HG02678 (cell line): ENCODE measurements around the gene SYNGAP1.

Experiments
- ATAC-seq: cut with Tn5 transposase; IDR thresholded peaks from one replicate; pipeline ENCODE4 v1.9.1; 2021; ENCODE audit warnings: mild to moderate bottlenecking, moderate library complexity; ENCODE audit not compliant: unreplicated experiment

Gene SYNGAP1

DNA sequence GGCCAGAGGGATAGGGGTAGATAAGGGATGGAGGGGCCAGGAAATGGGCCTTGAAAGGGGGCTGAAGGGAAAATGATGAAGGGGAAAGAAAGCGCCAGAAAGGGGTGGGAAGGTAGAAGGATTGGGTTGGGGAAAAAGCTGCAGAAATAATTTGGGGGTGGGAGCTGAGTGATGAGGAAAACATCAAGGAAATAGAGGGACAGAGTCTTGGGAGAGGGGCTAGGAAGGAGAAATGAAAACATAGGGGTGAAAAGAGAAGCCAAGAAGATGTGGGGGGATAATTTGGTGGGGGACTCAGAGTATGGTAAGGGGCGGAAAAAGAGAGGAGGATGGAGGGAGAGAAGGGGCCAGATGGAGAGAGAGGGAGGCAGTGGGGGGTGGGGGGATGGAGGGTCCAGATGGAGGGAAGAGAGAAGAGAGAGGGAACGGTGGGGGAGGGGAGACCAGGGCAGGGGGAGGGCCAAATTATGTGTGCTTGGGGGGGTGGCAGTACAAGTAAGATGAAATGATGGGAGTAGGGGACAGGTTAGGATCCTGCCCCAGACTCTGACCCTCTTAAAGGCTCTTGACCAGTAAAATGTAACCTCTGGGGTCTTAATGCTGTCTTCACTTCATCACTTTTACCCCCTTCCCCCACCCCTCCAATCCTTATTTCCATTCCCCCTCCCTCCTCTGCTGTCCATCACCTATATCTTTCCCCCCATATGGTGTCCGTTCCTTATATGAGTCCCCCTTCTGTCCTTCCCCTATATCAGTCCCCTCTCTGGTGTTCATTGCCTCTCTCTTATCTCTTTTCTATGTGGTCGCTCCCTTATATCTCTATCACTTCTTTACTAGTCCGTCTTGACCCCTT lies 852 bp downstream of the SYNGAP1 start:
- ATAC-seq = no peak

DNA sequence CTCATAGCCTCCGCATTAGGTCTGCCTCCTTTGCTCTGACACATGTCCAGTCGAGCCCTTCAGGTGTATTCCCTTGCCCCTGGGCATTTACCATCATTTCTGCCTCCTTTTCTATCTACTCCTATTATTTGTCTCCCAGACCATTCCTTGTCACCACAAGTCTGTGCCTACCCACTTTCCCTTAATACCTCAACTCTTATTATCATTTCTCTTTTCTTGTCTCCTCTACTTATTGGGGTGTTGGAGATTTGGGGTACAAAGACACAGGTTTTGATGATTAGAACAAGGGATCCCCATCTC lies 1.4 kb downstream of the SYNGAP1 start:
- ATAC-seq = no peak

DNA sequence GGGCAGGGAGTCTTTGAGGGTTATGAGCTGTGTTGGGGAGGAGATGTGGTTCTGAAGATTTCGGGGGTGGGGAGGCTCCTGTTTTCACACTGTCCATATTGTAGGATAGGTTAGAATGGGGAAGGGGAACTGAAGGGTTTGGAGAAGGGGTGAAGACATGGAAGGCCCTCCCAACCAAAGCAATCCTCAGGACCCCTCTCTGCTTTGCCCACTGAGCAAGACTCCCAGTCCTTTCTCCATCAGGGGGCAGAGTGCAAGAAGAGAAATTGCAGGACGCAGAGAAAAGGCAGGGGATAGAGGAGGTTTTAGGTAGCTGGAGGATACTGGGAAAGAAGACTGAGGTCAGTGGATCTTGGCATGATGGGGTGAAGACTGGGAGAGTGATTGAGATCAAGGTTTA lies 3.9 kb downstream of the SYNGAP1 start:
- ATAC-seq = no peak

GRCh38 chr6:33424855-33425667 lies 5.2 kb downstream of the SYNGAP1 start:
- ATAC-seq = no peak

DNA sequence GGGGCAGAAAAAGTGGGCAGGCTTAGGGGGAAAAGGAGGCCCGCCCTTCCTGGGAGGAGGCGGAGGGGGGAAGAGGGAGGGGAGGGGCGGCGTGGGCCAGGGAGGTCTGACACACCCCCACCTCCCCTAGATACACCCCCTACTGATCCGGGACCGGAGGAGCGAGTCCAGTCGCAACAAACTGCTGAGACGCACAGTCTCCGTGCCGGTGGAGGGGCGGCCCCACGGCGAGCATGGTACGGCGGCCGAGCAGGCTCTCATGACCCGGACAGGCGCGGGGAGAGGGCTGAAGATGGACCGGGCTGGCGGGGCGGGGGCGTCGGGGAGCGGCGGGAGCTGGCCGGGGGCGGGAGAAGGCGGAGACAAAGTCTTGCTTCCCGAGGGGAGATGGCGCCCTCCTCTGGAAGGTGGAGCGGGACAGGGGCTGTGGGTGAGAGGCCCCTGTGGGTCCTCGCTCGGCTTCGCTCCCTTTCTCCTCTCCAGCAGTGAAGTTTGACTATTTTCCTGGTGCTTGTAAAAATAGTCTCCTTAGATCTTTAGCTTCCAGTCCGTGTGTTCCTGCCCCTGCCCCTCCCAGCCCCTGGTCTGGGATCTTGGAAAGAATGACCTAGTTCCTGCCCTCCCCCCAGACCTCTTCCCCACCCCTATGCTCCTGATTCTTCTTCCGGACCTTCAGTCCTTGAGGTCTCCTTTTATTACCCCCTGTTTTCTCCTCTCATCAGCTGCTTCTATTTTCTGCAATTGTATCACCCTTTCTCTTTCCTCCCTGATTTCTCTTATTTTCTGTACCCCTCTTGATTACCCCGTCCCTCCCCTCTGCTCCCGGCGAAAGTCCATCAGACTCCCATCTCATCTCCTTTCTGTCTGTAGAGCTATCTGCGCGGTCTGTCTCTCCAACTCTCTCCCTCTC lies 6.1 kb downstream of the SYNGAP1 start:
- ATAC-seq = peak; percentile 58

GRCh38 chr6:33426590-33427511 lies 7.0 kb downstream of the SYNGAP1 start:
- ATAC-seq = no peak

DNA sequence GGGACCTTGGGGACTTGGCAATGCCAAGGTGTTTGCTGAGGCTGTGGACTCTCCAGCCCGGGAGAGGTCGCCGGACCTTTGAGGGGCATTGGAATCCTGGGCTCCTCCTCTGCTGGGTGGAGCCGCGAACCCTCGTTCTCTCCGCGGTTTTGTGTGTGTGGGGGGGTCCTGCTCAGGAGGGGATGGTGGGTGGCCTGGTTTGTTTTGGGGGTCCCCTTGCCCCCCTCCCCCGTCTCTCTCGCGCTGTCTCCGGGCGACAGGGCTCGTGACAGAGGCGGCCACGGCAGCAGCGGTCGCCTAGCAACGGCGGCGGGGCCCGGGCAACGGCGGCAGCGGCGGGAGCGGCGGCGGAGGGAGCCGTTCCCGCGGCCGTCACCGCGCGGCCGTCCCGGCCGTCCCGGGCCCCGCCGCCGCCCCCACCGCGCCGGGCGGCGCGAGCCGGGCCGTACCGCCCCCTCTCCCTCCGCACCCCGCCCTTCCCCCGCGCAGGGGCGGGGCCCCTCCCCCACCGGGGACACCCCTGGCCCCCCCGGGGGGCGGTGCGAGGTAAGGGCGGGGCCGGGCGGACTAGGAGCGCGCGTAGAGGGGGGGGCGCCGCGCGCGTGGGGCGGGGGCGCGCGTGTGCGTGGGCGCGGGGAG lies 7.8 kb downstream of the SYNGAP1 start:
- no peak for ATAC-seq

- no peak for ATAC-seq
These were observed 8.5 kb downstream of the SYNGAP1 start for GRCh38 chr6:33428224-33428965.

GRCh38 chr6:33428966-33429749 lies 9.3 kb downstream of the SYNGAP1 start:
- no peak for ATAC-seq

- no peak for ATAC-seq
These were observed 9.8 kb downstream of the SYNGAP1 start for GRCh38 chr6:33429750-33430052.

- ATAC-seq = no peak
These were observed 10.5 kb downstream of the SYNGAP1 start for GRCh38 chr6:33430334-33430733.

- peak; percentile 49 for ATAC-seq
These were observed 11.4 kb downstream of the SYNGAP1 start for GRCh38 chr6:33430991-33431879.

- no peak for ATAC-seq
These were observed 12.1 kb downstream of the SYNGAP1 start for GRCh38 chr6:33431880-33432541.

DNA sequence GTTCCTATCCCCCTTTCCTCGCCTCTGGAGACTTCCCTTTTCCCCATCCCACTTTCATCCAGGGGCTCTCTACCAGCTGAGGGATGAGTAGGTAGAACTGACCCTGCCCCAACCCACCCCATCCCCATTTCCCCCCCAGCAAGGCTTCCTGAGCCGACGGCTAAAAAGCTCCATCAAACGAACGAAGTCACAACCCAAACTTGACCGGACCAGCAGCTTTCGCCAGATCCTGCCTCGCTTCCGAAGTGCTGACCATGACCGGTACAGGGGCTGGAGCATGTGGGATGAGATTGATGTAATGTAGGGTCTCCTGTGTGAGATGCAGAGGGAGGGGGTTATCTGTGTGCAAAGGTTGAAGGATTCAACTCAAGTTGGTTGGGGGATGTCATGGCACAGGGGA lies 12.7 kb downstream of the SYNGAP1 start:
- no peak for ATAC-seq

- ATAC-seq = no peak
These were observed 13.2 kb downstream of the SYNGAP1 start for GRCh38 chr6:33433001-33433543.

DNA sequence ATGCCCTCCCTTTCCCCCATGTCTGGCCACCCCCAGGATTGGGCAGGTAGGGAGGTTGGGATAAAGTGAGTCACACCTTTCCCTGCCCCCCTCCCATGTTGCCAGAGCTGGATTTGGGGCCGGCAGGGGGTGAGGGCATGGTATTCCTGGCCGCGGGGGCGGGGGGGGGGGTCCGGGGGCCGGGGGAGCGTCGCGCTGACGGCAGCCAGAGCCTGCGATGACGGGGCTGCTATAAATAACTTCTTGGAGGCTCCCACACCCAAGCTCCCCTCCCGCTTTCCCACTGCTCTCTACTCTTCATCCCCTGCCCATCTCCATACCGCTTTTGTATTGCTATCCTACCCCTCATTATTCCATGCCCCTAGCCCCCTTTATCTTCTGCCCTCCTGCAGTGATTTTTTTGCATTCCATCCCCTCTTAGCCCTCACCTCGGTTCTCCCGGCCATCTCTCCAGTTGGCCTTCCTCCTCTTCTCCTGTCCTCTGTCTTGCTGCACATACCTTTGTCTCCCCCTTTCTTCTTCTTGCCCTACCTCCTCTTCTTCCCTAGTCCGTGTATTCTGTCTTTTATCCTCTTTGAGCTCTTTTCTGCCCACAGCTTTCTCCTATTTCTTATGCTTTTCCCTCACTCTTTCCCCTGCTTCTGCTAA lies 13.8 kb downstream of the SYNGAP1 start:
- no peak for ATAC-seq
